ENCODE results near the gene ISY1.
A peak's percentile ranks its signal among the peaks of the same experiment; 100 is the strongest.
"Not testable (repeated sequence)": the region's sequence is repeated elsewhere in the genome, so short reads cannot be mapped to it uniquely, and the experiment has no call there.

The ISY1 gene

DNA sequence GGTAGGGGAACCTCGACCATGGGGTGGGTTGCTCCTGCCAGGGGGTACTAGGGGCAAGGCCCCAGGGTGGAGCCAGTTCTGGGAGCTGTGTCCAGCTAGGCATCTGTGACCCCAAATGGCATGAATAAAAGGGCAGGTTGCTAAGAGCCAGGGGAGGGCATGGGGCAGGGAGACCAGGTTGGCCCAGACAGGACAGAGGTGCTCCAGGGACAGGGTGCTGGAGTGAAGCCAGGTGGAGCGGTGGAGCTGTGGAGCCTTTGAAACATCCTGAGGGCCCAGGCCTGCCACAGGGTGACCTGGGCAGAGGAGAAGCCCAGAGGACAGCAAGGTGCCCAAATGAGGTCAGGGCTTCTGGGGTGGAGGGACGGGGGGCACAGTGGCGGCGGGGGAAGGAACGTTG, 72.6 kb downstream of the ISY1 start:
- not testable (repeated sequence) for H3K9ac ChIP-seq (ENCODE audit: low read length); H3K4me3 ChIP-seq (ENCODE audit: low read length); H3K27ac ChIP-seq (ENCODE audit: low read depth, low read length); H3K27me3 ChIP-seq (ENCODE audit: control insufficient read depth, insufficient read depth, low read length); H3K4me1 ChIP-seq (ENCODE audit: control insufficient read depth, insufficient read depth, low read length); H3K36me3 ChIP-seq (ENCODE audit: control insufficient read depth, insufficient read depth, low read length)

DNA sequence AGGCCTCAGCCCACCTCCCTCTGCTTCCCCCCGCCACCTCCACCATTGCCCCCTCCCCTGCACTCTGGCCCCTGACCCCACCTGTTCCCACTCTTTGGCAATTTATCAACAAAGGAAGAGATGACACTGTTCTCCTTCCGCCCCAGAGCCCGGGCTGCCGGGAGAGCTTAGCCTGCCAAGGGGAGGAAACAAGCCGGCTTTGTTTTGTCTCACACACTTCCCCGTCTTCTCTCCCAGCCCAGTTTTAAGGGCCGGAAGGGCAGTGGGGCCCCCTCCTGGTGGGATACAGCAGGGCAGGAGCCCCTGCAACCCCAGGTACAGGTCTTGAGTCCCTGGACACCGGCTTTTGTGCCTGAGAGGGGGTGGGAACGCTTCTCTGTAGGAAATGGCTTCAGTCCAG, 73.0 kb downstream of the ISY1 start:
- not testable (repeated sequence) for H3K4me3 ChIP-seq (ENCODE audit: low read length); H3K27ac ChIP-seq (ENCODE audit: low read depth, low read length); H3K9ac ChIP-seq (ENCODE audit: low read length); H3K4me1 ChIP-seq (ENCODE audit: control insufficient read depth, insufficient read depth, low read length); H3K27me3 ChIP-seq (ENCODE audit: control insufficient read depth, insufficient read depth, low read length); H3K36me3 ChIP-seq (ENCODE audit: control insufficient read depth, insufficient read depth, low read length)

DNA sequence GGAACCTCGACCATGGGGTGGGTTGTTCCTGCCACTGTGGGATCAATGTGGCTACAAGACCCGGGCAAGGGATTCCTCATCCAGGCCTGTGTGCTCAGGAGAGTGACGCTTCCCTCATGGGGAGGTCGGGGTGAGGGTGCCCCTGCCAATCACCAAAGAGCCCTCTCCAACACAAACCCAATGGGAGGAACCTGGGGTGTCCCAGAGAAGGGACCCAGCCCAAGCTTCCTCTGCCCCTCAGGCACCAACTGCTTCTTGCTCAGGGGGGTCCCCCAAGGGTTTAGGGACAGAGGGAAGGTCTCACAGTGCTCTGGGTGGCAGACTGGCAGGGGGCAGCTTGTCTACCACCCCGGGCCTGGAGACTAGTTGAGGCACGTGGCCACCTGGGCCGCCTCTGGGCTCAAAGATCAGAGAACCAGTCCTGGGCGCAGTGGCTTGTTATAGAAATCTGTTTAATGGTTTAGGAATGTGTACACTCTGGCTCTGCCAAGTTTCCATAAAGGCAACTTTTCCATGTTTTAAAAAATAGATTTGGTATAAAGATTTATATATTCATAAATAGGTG, 73.6 kb downstream of the ISY1 start:
- no peak overlapping the region for H3K4me3 ChIP-seq (ENCODE audit: low read length)
- peaks cover 3% of the 10 kb centered on the region for H3K36me3 ChIP-seq (ENCODE audit: control insufficient read depth, insufficient read depth, low read length)
- H3K4me1 ChIP-seq (ENCODE audit: control insufficient read depth, insufficient read depth, low read length), result peaks cover 7% of the 10 kb centered on the region
- peak overlapping the region; percentile 83 for H3K27ac ChIP-seq (ENCODE audit: low read depth, low read length)
- H3K9ac ChIP-seq (ENCODE audit: low read length), result no peak overlapping the region
- no peaks in the 10 kb centered on the region for H3K27me3 ChIP-seq (ENCODE audit: control insufficient read depth, insufficient read depth, low read length)

DNA sequence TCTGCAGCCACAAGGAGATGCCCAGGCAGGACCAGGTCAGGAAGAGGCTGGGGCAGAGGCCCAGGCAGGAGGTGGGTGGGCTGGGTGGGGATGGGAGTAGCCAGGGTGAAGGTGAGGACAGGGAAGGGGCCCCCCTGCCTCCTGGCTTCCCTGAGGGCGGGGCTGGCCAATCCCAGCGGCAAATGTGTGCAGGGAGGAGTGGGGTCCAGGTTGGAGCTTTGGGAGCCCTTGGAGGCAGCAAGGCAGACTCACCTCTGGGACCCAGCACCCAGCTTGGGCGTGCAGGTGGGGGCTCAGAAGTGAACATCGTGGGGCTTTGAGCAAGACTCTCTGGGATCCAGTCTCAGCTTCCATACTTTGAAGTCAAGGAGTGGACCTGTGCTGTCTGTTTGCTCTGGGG, 75.0 kb downstream of the ISY1 start:
- Histone ChIP-seq H3K36me3 (ENCODE audit: control insufficient read depth, insufficient read depth, low read length) (no peaks in the 10 kb centered on the region), H3K9ac (ENCODE audit: low read length) (no peak overlapping the region), H3K4me1 (ENCODE audit: control insufficient read depth, insufficient read depth, low read length) (peaks cover 7% of the 10 kb centered on the region), H3K27me3 (ENCODE audit: control insufficient read depth, insufficient read depth, low read length) (no peaks in the 10 kb centered on the region), H3K27ac (ENCODE audit: low read depth, low read length) (no peak overlapping the region), H3K4me3 (ENCODE audit: low read length) (no peak overlapping the region)

DNA sequence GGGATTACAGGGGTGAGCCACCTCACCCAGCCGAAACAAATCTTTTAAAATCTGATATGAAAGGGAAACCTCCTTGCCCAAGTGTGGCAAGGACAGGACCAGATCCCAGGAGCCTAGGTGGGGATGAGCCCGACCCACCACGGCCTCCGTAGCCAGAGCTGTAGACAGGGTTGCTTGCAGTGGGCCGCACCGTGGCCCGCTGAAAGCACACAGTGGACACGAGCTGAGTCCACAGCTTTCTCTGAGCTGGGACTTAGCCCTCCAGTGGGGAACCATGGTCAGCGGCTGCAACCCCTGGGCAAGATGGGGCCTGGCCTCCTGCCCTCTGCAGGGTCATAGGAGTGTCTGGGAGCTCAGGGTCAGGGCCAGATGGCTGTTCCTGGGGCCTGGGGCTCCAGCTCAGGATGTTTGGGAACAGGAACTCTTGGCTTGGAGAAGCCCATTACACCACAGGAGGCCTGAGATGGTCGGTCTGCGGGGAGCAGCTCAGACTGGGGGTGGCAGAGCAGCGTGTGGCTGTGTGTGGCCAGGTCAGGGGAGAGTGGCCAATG, 75.6 kb downstream of the ISY1 start:
- Histone ChIP-seq H3K9ac (ENCODE audit: low read length) (no peak overlapping the region), H3K27me3 (ENCODE audit: control insufficient read depth, insufficient read depth, low read length) (no peaks in the 10 kb centered on the region), H3K4me3 (ENCODE audit: low read length) (no peak overlapping the region), H3K4me1 (ENCODE audit: control insufficient read depth, insufficient read depth, low read length) (peaks cover 7% of the 10 kb centered on the region), H3K27ac (ENCODE audit: low read depth, low read length) (no peak overlapping the region), H3K36me3 (ENCODE audit: control insufficient read depth, insufficient read depth, low read length) (no peaks in the 10 kb centered on the region)

DNA sequence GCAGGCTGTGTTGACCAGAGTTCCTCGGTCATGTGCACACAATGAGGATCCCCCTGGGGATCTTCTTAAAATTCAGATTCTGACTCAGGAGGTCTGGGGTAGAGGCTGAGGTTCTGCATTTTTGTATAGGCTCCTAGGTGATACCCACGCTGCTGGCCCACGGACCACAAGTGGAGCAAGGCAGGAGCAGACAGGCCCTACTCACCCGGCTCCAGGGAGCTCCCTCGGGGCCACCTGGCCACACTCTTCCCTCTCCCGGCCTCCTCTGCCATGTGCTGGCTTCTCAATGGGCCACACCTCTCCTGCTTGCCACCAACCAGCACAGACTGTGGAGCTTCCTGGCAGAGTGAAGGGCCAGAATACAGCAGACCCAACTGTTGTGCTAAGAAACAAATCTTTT, 76.4 kb downstream of the ISY1 start:
- Histone ChIP-seq H3K9ac (ENCODE audit: low read length) (no peak overlapping the region), H3K27me3 (ENCODE audit: control insufficient read depth, insufficient read depth, low read length) (no peaks in the 10 kb centered on the region), H3K4me3 (ENCODE audit: low read length) (no peak overlapping the region), H3K4me1 (ENCODE audit: control insufficient read depth, insufficient read depth, low read length) (peaks cover 7% of the 10 kb centered on the region), H3K27ac (ENCODE audit: low read depth, low read length) (no peak overlapping the region), H3K36me3 (ENCODE audit: control insufficient read depth, insufficient read depth, low read length) (no peaks in the 10 kb centered on the region)

DNA sequence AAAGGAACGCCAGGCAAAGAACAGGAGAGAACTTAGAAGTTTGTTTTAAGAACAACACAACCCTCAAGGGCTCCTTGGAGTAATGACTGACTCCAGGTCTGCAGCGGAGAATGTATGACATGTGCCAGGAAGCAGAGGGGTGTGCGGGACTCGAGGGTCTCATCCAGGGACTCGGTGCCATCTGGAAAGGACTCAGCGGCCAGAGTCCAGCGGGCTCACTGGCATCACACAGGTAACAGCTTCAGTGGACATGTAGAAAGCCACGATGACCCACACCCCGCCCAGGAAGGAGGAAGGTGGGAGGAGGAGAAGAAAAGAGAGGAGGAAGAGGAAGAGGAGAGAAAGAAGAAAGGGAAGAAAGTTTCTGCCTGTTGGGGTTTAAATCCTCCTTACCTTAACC, 78.8 kb downstream of the ISY1 start:
- Histone ChIP-seq H3K4me1 (ENCODE audit: control insufficient read depth, insufficient read depth, low read length) (peaks cover 4% of the 10 kb centered on the region), H3K4me3 (ENCODE audit: low read length) (no peak overlapping the region), H3K27ac (ENCODE audit: low read depth, low read length) (no peak overlapping the region), H3K36me3 (ENCODE audit: control insufficient read depth, insufficient read depth, low read length) (no peaks in the 10 kb centered on the region), H3K27me3 (ENCODE audit: control insufficient read depth, insufficient read depth, low read length) (no peaks in the 10 kb centered on the region), H3K9ac (ENCODE audit: low read length) (no peak overlapping the region)

DNA sequence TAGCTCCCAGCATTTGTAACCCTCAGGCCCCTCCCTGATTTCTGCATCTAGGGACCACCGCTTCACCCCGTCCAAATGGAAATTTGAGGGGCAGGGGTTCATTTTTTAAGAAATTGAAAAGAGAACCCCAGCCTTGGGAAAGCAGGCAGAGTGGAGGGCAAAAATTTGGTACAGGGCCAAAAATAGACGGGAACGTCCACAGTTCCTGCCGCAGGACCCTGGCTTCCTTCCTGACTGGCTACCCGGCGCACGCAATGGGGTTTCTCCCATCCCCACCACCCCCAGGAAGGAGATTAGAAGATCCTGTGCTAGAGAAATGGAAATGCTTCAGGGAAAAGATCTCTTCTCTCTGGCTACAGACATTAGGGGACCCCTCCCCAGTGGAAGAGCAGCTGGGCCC, 79.4 kb downstream of the ISY1 start:
- Histone ChIP-seq H3K4me3 (ENCODE audit: low read length) (no peak overlapping the region), H3K4me1 (ENCODE audit: control insufficient read depth, insufficient read depth, low read length) (no peaks in the 10 kb centered on the region), H3K27me3 (ENCODE audit: control insufficient read depth, insufficient read depth, low read length) (no peaks in the 10 kb centered on the region), H3K27ac (ENCODE audit: low read depth, low read length) (no peak overlapping the region), H3K9ac (ENCODE audit: low read length) (no peak overlapping the region), H3K36me3 (ENCODE audit: control insufficient read depth, insufficient read depth, low read length) (no peaks in the 10 kb centered on the region)

DNA sequence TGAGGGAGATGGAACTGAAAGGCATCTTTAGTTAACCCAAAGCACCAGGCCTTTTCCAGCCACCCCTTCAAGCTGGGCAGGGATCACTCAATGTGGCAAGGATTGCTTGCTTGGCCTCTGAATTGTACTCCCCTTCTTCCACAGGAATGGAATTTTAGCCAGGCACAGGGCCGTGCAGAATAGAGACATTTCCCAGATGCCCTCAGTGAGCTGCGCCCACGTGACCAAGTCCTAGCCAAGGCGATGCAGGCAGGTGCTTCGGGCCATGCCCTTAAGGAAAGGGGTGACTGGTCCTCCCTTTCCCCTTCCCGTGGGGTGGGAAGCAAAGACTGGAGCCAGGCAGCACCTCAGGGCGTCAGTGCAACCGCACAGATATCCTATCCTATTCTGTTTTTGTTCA, 82.4 kb downstream of the ISY1 start:
- Histone ChIP-seq H3K9ac (ENCODE audit: low read length) (no peak overlapping the region), H3K27me3 (ENCODE audit: control insufficient read depth, insufficient read depth, low read length) (no peaks in the 10 kb centered on the region), H3K4me3 (ENCODE audit: low read length) (no peak overlapping the region), H3K27ac (ENCODE audit: low read depth, low read length) (no peak overlapping the region), H3K36me3 (ENCODE audit: control insufficient read depth, insufficient read depth, low read length) (no peaks in the 10 kb centered on the region), H3K4me1 (ENCODE audit: control insufficient read depth, insufficient read depth, low read length) (no peaks in the 10 kb centered on the region)
